GM12891 (cell line): ENCODE data around the gene ARPIN.

Experiments used
- POLR2A ChIP-seq: IDR thresholded peaks from 2 replicates; pipeline ENCODE4 v1.6.1; 2011; ENCODE audit warnings: low read depth, low read length, control low read depth
- POLR2AphosphoS5 ChIP-seq: IDR thresholded peaks from 2 replicates; pipeline ENCODE4 v1.6.1; 2011; ENCODE audit warnings: low read depth, low read length, control low read depth
- SPI1 ChIP-seq: IDR thresholded peaks from 2 replicates; pipeline ENCODE4 v1.6.1; 2011; ENCODE audit warnings: low read depth, low read length, control low read depth
- TAF1 ChIP-seq: IDR thresholded peaks from 2 replicates; pipeline ENCODE4 v1.6.1; 2011; ENCODE audit warnings: low read depth, low read length, control low read depth

GRCh38 chr15:89898614-89899294 lies 14.0 kb downstream of the ARPIN start:
- TF ChIP-seq TAF1: no peak
- TF ChIP-seq SPI1: no peak
- no peak for TF ChIP-seq POLR2AphosphoS5
- TF ChIP-seq POLR2A: no peak
